Neural cell (in vitro differentiated cells): ENCODE data around the gene UNK. TPM values are rescaled to one million over a fixed set of nuclear protein-coding genes. Genes with fewer than 3 reads are reported as not detected.

Experiments
- H2AFZ ChIP-seq: fragments of 200-600, 300-800 bp; sonication (generic), shearing (Covaris generic); 2 replicates; pipeline ENCODE4 v1.6.0; 2014; ENCODE audit warnings: low read depth, mild to moderate bottlenecking, antibody characterized with exemption, low read length, moderate library complexity
- H3F3A ChIP-seq: fragments of 200-600 bp; shearing (Covaris generic); 2 replicates; pipeline ENCODE4 v1.6.1; 2016; ENCODE audit warnings: mild to moderate bottlenecking, moderate library complexity, mixed read lengths, antibody characterized with exemption, low read length; ENCODE audit not compliant: insufficient read depth, poor library complexity, severe bottlenecking
- H3K27ac ChIP-seq: fragments of 200-600, 300-800 bp; sonication (generic), shearing (Covaris generic); 2 replicates; pipeline ENCODE4 v1.5.1; 2014; ENCODE audit warnings: mild to moderate bottlenecking, low read length, moderate library complexity
- H3K27me3 ChIP-seq: fragments of 300-800, 200-600 bp; sonication (generic), shearing (Covaris generic); 2 replicates; pipeline ENCODE4 v1.6.0; 2014; ENCODE audit warnings: mild to moderate bottlenecking, low read depth, low read length, moderate library complexity; ENCODE audit not compliant: insufficient read depth
- H3K36me3 ChIP-seq: fragments of 300-800, 200-600 bp; sonication (generic), shearing (Covaris generic); 2 replicates; pipeline ENCODE4 v1.5.1; 2014; ENCODE audit warnings: mild to moderate bottlenecking, antibody characterized with exemption, low read length, moderate library complexity; ENCODE audit not compliant: insufficient read depth
- H3K4me2 ChIP-seq: fragments of 300-800, 200-600 bp; sonication (generic), shearing (Covaris generic); 2 replicates; pipeline ENCODE4 v1.6.0; 2014; ENCODE audit warnings: mild to moderate bottlenecking, low read length
- H3K4me3 ChIP-seq: fragments of 300-800, 200-600 bp; sonication (generic), shearing (Covaris generic); 2 replicates; pipeline ENCODE4 v1.5.1; 2014; ENCODE audit warnings: mild to moderate bottlenecking, low read length, moderate library complexity
- H3K79me2 ChIP-seq: fragments of 200-600 bp; shearing (Covaris generic); replicated peaks from 2 replicates; pipeline ENCODE4 v1.6.0; 2014; ENCODE audit warnings: mild to moderate bottlenecking, low read length, moderate library complexity; ENCODE audit not compliant: insufficient read depth
- H3K9ac ChIP-seq: fragments of 300-800, 200-600 bp; sonication (generic), shearing (Covaris generic); 2 replicates; pipeline ENCODE4 v1.6.1; 2016; ENCODE audit warnings: mild to moderate bottlenecking, low read length, mixed read lengths
- H3K9me2 ChIP-seq: fragments of 200-600 bp; shearing (Covaris generic); 2 replicates; pipeline ENCODE4 v1.6.1; 2016; ENCODE audit warnings: mild to moderate bottlenecking, low read length, mixed read lengths; ENCODE audit not compliant: insufficient read depth
- H3K9me3 ChIP-seq: fragments of 200-600, 300-800 bp; sonication (generic), shearing (Covaris generic); 2 replicates; pipeline ENCODE4 v1.6.1; 2016; ENCODE audit warnings: mild to moderate bottlenecking, mixed run types, low read length, moderate library complexity, mixed read lengths
- H4K20me1 ChIP-seq: fragments of 200-600 bp; shearing (Covaris generic); 2 replicates; pipeline ENCODE4 v1.6.1; 2016; ENCODE audit warnings: mild to moderate bottlenecking, mixed run types; ENCODE audit not compliant: insufficient read depth
- CTCF ChIP-seq: fragments of 450-650 bp; IDR thresholded peaks from 2 replicates; pipeline ENCODE4 v1.5.1; 2014; ENCODE audit warnings: antibody characterized with exemption, mild to moderate bottlenecking, moderate library complexity; ENCODE audit not compliant: poor library complexity, severe bottlenecking
- EP300 ChIP-seq: fragments of 450-650 bp; conservative IDR thresholded peaks from 2 replicates; pipeline ENCODE4 v1.6.1; 2014; ENCODE audit warnings: antibody characterized with exemption, mild to moderate bottlenecking, moderate library complexity; ENCODE audit not compliant: poor library complexity, severe bottlenecking
- EZH2 ChIP-seq: fragments of 200-600, 300-800 bp; shearing (Covaris generic), sonication (generic); IDR thresholded peaks from 2 replicates; pipeline ENCODE4 v1.6.1; 2014; ENCODE audit warnings: antibody characterized with exemption, low read length, borderline replicate concordance, mild to moderate bottlenecking; ENCODE audit not compliant: insufficient read depth, poor library complexity, severe bottlenecking
- MXI1 ChIP-seq: fragments of 450-650 bp; conservative IDR thresholded peaks from 2 replicates; pipeline ENCODE4 v1.6.1; 2014; ENCODE audit warnings: antibody characterized with exemption, mild to moderate bottlenecking; ENCODE audit not compliant: poor library complexity, severe bottlenecking
- POLR2AphosphoS5 ChIP-seq: IDR thresholded peaks from 2 replicates; pipeline ENCODE4 v1.6.1; 2012
- RAD21 ChIP-seq: fragments of 450-650 bp; conservative IDR thresholded peaks from 2 replicates; pipeline ENCODE4 v1.6.1; 2014; ENCODE audit warnings: antibody characterized with exemption, mild to moderate bottlenecking, moderate library complexity
- REST ChIP-seq: IDR thresholded peaks from 2 replicates; pipeline ENCODE4 v1.6.1; 2012; ENCODE audit warnings: borderline replicate concordance
- SMC3 ChIP-seq: fragments of 450-650 bp; conservative IDR thresholded peaks from 2 replicates; pipeline ENCODE4 v1.6.1; 2014; ENCODE audit warnings: antibody characterized with exemption, mild to moderate bottlenecking, moderate library complexity; ENCODE audit not compliant: poor library complexity
- TAF1 ChIP-seq: IDR thresholded peaks from 2 replicates; pipeline ENCODE4 v1.6.1; 2012; ENCODE audit warnings: low read depth
- polyA plus RNA-seq: library from polyadenylated mRNA; depleted of rRNA; stranded (reverse); fragments of >200 nt; gene quantifications from 2 replicates; pipeline ENCODE4 v1.2.3, GENCODE V29; 2014

UNK gene
- polyA plus RNA-seq, 1 donor from 2014 or later, result 29.9 TPM

GRCh38 chr17:75807861-75808260 lies 23.3 kb downstream of the UNK start:
- no peaks in the 10 kb centered on the region for H4K20me1 ChIP-seq

GRCh38 chr17:75808549-75808904 lies 23.9 kb downstream of the UNK start:
- H4K20me1 ChIP-seq, result no peaks in the 10 kb centered on the region
- H3K36me3 ChIP-seq, result no peaks in the 10 kb centered on the region
- H2AFZ ChIP-seq, result no peak overlapping the region
- no peaks in the 10 kb centered on the region for H3F3A ChIP-seq
- H3K9me2 ChIP-seq, result no peaks in the 10 kb centered on the region
- no peaks in the 10 kb centered on the region for H3K27me3 ChIP-seq
- H3K9me3 ChIP-seq, result no peaks in the 10 kb centered on the region
- H3K79me2 ChIP-seq, result no peaks in the 10 kb centered on the region
- H3K27ac ChIP-seq, result no peak overlapping the region
- H3K4me3 ChIP-seq, result no peak overlapping the region
- H3K4me2 ChIP-seq, result no peak overlapping the region
- no peak overlapping the region for H3K9ac ChIP-seq
- TF ChIP-seq EZH2 (no peak), MXI1 (no peak), REST (no peak), TAF1 (no peak), CTCF (no peak), EP300 (no peak)

More at GRCh38 chr17:75807861-75808260, 23.3 kb downstream of the UNK start:
- H3K9me3 ChIP-seq, result no peaks in the 10 kb centered on the region
- no peaks in the 10 kb centered on the region for H3F3A ChIP-seq
- no peak overlapping the region for H3K4me2 ChIP-seq
- H2AFZ ChIP-seq, result no peak overlapping the region
- no peaks in the 10 kb centered on the region for H3K79me2 ChIP-seq
- no peak overlapping the region for H3K9ac ChIP-seq
- H3K4me3 ChIP-seq, result no peak overlapping the region
- no peaks in the 10 kb centered on the region for H3K27me3 ChIP-seq
- TF ChIP-seq MXI1 (no peak), EZH2 (no peak), SMC3 (no peak), TAF1 (no peak), RAD21 (no peak), CTCF (no peak), POLR2AphosphoS5 (no peak), EP300 (no peak), REST (no peak)
- H3K36me3 ChIP-seq, result no peaks in the 10 kb centered on the region
- H3K27ac ChIP-seq, result no peak overlapping the region
- H3K9me2 ChIP-seq, result no peaks in the 10 kb centered on the region
